Measurements from ENCODE around the gene PTOV1.

DNA sequence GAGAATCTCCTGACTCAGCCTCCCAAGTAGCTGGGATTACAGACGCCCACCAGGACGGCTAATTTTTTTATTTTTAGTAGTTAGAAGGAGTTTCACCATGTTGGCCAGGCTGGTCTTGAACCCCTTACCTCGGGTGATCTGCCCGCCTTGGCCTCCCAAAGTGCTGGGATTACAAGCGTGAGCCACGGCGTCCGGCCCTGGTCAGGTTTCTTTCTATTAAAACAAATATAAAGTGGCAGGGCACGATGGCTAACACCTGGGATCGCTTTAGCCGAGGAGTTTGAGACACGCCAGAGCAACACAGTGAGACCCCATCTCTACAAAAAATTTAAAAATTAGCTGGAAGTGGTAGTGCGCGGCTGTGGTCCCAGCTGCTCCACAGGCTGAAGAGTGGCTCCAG, 34.4 kb upstream of the PTOV1 start:
- TF ChIP-seq CTCF (IDR thresholded peaks at IDR 0.05; ENCODE audit: insufficient read depth, low read length) (no peak), GABPA (IDR thresholded peaks at IDR 0.05; ENCODE audit: low read depth) (no peak), POLR2AphosphoS5 (IDR thresholded peaks at IDR 0.05; ENCODE audit: low read depth) (no peak)
